HG03066 (cell line): Measurements from ENCODE around the gene DNMT3A.
A peak's percentile ranks its signal among the peaks of the same experiment; 100 is the strongest.

Source experiments
- ATAC-seq: cut with Tn5 transposase; IDR thresholded peaks from one replicate; pipeline ENCODE4 v1.9.1; 2021; ENCODE audit warnings: low read depth; ENCODE audit not compliant: unreplicated experiment

DNMT3A gene

DNA sequence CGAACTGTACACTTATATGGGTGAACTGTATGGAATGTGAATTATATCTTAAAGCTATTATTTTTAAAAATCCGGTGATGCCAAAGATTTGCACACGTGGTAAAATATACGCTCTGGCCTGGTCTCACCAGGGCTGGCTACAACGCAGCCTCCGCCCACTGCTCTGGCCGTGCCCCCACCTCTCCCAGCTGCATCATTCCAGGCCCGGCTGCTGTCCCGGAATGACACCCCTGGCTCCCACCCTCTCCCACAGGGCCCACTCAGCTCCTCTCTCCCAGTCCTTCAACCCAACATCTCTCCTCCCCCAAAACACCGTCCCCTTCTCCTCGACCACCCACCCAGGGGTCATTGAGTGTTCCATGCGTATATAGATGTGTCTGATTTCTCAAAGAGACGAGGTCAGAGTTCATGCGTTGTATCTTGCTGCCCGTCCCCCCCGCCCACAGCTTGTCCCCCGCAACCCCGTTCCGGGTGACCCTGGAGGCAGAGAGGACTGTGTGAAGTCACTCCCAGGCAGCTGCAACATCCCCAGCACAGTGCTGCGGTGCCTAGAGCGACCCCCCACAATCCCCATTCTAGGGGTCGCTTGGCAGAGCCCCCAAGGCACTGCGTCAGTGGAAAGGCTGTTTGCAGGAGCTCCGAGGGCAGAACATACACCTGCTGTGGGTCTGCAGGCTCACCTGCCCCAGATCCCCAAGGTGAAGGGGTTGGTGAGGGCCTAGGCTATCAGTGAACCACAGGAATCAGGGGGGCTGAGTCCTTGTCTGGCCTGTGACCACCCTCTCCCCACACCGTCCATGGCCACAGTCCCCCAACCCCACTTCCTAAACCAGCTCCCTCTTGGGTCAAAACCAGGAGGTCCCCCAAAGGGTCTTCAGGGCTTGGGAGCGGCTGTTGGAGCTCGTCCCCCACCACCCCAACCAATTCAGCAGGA, 13.3 kb downstream of the DNMT3A start:
- no peak for ATAC-seq

DNA sequence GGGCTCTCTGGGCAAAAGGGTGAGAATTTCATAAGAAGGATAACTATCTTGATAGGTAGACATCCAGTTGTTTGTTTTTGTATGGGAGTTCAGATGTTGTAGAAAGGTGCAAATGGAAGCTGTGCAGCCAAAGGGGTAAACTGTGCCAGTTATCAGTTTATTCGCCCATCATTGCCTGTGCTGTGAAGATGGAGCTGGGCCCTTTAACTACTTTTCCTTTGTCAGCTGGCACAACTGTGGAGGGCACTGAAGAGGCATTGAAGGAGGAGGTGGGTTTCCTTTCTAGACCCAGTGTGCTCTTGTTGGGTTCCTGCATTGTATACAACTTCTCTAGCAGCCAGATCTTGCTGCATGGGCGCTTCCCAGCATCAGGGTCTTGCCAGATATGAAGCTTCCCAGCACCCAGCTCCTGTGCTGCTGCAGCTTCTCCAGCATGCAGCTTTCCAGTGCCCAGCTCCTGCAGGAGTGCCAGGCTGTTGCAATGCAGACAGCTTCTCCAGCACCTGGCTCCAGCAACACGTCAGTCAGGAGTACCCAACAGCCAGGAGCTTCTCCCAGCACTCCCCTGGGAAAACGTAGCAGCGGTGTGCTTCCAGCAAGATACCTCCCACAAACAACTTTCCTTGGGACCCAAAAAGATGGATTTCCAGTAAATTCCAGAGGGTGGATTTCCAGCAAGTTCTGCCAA, 15.3 kb downstream of the DNMT3A start:
- no peak for ATAC-seq

DNA sequence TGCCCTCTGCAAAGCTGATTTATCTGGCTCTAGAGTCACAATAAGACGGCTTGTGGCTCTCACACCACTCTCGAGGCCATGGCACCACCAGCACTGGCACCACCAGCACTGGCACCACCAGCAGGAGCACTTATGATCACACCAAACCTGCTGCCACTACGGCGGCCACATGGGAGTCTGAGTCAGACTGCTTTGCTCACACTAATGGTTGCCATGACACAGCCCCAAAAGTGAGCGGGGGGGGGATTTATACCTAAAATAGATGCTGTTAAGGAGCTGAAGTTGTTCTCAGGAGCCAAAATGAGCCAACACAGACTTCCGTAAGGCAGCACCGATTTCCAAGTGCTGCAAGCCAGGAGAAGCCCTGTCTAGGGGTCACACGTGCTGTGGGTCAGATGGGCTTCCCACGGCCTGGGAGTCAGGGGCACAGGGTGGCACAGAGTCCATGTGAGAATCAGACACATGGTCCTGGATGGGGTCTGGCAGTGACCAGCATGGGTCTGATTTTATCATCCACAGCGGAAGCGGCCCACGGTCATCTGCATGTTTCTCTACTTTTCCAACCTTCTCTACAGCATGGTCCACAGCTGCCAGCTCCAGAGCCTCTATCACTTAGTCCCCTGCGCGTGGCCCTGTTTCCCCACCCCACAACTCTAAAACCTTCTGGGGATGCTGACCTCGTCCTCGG, 16.7 kb downstream of the DNMT3A start:
- no peak for ATAC-seq

DNA sequence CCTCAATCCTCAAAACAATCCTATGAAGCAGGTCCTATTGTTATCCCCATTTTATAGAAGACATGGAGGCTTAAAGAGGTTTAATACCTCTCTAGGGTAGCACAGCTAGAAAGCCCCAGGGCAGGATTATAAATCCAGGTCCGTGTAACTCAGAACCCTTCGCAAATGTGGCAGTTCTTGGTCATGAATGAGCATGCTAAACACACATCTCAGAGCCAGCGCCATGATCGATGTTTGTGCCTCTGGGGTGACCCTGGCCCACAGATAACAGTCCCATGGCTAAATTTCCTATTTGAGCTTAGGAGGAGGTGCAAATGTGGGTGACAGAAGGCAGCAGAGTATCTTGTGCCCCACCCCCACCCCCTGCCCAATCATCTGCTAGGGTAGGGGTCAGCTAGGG, 17.5 kb downstream of the DNMT3A start:
- no peak for ATAC-seq

DNA sequence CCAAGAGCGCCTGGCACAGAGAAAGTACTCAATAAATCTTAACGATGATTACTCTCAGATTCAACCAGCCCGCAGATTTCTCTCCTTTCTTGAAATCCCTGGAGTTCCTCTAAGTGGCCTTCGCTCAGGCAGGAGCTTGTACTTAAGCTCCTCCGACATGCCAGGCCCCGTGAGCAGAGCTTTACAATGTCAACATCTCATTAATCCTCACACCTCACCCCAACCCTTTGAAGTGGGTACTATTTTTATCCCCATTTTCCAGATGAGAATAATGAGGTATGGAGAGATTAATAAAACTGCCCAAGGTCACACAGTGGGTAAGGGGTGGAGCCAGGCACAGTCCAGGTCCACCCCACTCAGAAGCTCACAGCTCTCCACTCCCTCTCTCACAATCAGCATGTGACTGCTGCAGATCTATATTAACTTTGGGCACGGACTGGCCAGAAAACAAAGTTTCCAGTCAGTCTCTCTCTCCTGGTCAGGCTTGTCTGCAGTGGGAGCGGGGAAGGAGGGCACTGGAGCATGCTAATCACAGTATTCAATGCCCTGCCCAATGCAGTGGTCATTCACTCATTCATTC, 18.0 kb downstream of the DNMT3A start:
- no peak for ATAC-seq

DNA sequence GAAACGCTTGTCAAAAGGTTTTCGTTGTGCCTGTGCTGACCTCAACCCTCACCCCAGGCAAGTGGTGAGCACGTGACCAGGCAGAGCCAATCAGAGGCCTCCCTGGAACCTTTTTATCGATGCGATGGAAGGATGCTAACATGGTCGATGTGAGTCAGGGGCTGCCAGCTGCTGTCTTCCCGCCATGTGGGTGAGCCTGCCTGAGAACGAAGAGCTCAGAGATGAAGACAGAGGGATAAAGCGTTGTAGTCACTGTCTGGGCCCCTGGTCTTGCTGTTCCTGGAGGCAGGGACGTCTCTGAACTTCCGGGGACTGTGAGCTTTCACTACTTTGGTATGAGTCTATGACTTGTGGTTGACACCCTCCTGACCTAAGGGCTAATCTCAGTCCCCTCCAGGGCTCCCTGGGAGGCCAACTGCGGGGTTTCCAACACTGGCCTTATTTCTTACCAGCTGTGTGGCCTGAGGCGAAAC, 18.6 kb downstream of the DNMT3A start:
- no peak for ATAC-seq

DNA sequence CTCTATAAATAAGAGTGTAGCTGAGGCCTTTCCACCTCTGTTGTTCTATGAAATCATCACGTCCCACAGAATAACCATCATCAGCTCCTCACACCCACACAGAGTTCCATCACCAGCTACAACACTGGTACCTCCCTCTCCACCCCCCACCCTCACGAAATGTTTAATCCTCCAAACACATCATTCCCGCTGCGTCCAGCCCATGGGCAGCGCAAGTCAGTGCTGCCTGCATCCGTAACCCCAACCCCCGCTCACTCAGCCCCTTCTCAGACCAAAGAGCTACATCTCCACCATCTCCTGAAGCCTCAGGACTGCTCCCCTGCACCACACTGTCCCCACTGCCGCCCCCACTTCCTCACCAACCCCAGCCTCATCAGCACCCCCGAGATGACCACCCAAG, 19.4 kb downstream of the DNMT3A start:
- no peak for ATAC-seq

DNA sequence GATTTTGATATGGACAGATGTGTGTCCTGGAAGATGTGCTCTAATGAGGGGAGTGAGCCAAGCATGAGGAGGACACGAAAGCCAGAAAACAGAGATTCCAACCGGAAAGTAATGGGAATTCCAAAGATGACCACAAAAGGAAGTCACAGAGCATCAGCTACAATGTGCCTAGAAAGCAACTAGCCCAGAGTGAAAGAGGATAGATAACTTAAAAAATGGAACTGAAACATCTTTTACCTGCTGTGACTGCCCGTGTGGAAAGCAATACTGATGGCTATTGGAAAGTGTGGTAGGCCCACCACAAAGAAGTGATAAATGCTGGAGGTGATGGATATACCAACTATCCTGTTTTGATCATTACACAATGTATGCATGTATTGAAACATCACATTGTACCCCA, 21.6 kb downstream of the DNMT3A start:
- ATAC-seq, result peak; percentile 68

DNA sequence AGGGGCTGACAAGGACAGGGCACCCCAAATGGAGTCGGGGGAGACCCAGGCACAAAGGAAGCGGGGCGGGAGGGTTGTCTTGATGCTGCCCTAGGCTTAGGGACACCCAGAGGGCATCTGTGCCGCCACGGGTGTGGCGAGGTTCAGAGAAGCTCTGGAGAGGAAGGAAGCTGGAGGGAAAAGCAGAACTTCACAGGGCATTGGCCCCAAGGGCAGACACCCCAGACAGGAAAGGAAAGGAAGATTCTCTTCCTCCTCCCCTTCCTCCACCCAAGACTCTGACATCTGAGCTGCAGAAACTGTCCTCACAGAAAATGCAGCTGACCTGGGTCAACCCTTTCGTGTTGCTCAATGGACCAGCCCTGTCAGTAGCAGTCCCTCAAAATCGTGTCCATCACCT, 25.6 kb downstream of the DNMT3A start:
- ATAC-seq, result no peak

DNA sequence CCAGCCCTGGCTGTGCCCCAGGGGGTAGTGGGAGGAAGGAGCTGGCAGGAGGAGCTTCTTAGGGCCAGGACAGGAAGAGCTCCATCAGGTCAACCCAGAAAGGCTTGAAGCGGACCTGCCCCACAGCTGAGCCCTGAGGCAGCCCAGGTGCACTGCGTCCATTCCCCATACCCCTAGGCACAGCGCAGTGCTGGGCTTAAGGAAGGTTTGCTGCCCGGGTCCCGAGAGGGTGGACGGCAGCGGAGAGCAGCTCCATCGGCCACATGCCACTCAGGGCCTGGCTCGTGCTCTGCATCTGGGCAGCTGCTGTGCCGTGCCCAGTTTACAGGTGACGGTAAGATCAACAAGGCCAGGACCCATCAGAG, 26.4 kb downstream of the DNMT3A start:
- no peak for ATAC-seq

DNA sequence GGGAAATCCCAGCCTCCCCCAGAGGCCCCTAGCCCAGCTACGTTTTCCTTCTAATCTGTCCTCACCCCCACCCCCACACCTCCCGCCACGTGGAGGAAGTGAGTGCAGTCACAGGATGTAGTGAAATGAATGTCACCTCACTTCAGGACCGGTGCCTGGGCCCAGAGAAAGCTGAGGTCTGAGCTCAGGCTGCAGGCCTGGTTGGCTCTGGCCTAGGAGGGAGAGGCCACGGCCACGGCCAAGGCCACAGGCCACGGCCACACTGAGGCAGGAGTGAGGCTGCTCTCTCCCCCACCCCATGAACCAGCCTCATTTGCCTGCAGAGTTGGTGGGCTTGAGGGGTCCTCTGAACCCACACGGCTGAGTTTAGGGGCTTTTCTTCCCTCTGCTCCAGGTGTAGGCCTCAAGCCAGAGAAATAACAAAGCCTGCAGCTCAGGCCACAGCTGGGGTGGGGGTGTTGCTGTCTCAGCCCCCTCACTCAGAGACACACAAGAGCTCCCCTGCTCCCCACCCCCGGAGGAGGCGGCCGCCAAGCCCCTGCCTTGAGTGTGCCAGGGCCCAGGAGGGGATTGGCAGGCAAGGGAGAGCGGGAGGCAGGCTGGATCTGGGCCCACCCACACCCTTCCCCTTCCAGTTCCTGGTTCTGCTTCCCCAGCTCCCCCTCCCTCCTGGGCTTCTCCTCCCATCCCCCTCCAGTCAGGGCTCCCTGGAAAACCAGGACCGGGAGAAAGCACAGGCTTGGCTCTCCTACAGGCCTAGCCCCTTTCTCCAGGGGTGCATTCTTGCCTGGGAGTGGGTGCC, 27.0 kb downstream of the DNMT3A start:
- no peak for ATAC-seq

DNA sequence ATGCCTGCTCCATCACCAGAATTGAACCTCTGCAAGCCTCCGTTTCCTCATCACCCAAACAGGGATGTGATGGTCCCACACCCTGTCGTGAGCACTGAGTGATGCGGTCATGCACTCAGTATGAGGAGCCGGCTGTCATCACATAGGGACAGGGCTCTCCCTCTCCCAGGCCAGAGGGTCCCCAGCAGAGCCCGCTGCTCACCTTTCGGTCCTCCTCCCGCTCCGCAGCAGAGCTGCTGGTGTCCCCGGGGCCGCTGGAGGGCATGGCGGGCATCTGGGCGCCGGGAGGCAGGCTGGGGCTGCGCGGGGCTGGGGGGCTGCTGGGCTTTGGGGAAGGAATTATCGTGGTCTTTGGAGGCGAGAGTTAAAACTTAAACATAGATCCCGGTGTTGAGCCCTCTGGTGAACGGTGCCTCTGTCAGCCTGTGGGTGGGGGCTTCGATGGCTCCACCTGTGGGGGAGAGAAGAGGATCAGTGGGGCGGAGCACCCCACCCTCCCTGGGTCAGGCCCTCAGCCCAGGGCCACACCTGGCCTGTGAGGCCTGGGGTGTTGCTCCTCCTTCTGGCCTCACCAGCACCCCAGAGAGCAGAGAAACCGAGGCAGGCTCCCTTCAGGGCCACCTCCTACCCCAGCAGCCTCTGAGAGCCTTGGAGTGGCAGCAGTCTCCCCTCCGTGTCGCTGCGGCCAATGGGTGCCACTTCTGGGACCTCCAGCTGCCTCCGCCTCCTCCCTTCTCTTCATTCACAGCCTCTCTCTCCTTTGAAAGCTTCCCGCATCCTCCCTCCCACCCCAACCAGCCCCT, 27.8 kb downstream of the DNMT3A start:
- ATAC-seq, result no peak

DNA sequence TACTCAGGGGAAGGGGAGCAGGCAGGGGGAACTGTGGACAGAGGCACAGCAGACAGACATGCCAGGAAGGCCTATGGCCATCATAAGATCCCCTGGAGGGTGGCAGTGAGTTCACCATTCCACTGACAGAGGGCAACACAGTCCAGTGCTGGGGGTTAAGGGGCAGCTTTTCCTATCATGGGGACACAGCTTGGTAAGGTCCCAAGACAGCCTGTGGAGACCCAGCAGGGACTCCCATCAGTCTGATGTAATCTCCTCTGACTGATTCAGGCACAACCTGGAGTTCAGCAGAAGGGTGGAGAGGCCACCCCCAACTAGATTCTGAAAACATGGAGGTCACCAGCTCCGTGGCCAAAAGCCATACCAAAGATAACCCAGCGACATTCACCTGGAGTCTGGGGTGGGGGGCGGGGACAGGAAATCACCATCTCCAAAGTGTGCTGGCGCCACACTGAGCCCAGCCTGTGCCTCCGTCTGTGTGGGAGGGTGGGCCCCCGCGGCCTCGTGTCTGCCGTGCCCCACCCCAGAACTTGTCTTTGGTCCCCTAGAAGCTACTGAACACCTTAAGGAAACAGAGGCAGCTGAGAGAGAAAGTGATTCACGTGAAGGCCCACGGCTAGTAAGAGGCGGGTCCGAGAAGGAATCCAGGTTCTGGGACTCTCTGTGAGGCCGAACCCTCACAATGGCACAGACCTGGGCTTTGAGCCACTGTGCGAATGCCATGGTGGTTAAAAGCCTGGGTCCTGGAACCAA, 28.6 kb downstream of the DNMT3A start:
- ATAC-seq, result no peak

DNA sequence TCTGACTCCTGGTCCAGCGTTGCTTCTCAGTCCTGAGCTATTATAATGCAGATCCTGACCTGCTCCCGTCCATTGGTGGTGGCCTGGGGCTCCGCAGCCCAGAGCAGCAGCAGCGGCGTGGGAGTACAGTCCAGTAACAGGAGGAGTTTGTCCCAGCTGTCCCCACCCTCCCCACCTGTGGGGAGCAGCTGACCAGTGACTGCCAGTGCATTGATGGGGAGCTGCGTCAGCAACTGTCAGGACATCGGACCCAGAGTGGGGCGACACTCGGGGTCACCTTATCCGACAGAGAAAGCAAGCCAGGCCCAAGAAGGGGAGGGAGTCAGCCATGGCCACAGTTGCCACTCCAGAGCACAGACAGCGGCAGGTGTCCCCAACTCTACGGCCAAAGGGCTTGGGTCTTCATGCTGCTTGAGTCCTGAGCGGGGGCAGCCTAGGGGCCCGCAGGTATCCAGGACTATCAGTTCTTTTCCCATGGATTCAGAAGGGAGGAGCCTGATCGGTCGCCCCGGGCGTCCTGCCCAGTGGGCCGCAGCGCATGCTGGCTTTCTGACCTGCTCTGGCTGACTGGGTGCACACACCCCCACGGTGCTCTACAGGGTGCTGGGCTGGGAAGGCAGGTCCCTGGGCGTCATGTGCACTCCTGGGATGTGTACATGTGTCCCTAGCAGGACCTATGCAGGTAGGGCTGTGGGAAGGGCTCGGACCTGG, 29.7 kb downstream of the DNMT3A start:
- no peak for ATAC-seq

DNA sequence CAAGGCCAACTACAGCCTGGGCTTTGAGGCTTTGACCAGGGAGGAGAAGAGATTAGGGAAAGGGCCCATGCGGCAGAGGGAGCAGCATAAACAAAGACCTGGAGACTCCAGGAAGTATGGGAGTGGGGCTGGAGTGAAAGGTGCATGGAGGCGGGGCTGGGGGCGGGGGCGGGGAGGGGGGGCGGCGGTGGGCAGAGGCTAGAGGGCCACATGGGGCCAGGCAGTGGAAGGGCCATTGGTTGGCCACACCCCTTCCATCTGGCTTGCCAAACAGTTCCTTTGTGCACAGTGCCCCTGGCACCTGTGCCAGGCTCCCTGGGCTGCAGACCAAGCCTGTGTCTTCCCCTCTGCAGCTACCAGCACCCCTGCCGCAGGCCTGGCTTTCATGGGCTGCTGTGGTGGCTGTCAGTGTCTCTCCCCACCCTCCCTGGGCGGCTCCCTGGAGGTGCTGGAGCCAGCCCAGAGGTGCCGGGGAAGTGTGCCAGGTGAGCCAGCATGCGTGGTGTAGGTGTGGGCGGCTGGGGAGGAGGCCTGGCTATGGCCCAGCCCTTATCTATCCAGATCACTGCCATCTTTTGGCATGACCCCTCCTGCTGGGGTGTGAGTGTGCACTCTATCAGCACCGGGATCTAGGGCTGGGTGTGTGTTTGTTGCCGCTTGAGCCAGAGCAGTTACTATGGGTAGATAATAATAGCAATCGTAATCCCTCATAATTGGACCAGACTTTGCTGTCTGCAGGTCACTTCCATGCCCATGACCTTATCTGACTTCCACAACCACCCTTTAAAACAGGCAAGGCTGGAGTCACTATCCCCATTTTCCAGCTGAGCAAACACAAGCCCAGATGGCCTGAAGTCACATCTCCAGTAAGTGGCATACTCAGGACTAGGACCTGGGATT, 30.5 kb downstream of the DNMT3A start:
- ATAC-seq, result no peak

DNA sequence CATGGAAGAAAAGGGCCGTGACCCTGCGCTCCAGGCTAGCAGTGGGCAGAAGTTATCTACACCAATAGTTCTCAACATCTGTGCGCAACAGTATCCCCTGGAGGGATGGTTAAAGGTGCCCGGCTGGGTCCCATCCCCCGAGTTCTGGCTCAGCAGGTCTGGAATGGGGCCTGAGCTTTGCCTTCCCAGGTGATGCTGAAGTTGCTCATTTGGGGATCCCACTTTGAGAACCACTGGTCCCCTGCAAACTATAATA, 31.1 kb downstream of the DNMT3A start:
- no peak for ATAC-seq

DNA sequence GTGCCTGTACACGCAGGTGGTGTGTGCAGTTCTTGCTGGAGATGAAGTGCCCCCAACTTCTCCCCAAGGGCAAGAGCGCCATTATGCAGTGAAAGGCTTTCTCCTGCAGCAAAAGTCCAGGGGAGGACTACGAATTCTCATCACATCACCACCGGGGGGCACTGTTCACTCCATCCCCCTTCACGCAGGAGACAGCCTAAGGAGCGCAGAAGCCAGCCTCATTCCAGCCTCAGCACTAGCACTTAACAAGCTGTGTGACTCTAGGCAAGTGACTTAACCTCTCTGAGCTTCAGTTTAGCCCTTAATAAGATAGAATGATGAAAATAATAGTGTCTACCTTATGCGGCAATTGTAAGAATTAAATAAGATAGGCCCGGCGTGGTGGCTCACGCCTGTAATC, 32.3 kb downstream of the DNMT3A start:
- ATAC-seq, result no peak
